Measurements from ENCODE around the gene CASQ1. TPM values are rescaled to one million over a fixed set of nuclear protein-coding genes. Genes with fewer than 3 reads are reported as not detected.

CASQ1 gene
- total RNA-seq, 1 donor from 2014 or later = 0.25 TPM

DNA sequence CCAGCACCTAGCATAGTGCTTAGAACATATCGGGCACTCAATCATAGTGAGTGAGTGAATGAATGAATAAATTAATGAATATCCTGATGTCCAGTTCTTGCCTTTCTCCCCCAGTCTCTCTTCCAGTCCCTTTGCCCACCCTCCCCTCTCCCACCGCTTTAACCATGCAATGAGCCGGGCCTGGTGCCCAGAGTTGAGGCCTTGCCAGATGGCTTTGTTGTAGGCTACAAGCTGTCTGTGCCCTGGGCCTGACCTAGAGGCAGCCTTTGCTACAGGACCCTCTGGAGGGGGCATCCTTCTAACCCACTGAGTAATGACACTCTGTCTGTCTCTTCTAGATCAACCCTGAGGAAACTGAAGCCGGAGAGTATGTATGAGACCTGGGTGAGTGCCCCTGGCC lies 6.9 kb downstream of the CASQ1 start:
- no peak overlapping the region for H3K27ac Mint-ChIP-seq (ENCODE audit: unreplicated experiment)
- H3K4me1 Mint-ChIP-seq (ENCODE audit: low read depth) = no peaks in the 10 kb centered on the region
- TF ChIP-seq, protein P1, sequence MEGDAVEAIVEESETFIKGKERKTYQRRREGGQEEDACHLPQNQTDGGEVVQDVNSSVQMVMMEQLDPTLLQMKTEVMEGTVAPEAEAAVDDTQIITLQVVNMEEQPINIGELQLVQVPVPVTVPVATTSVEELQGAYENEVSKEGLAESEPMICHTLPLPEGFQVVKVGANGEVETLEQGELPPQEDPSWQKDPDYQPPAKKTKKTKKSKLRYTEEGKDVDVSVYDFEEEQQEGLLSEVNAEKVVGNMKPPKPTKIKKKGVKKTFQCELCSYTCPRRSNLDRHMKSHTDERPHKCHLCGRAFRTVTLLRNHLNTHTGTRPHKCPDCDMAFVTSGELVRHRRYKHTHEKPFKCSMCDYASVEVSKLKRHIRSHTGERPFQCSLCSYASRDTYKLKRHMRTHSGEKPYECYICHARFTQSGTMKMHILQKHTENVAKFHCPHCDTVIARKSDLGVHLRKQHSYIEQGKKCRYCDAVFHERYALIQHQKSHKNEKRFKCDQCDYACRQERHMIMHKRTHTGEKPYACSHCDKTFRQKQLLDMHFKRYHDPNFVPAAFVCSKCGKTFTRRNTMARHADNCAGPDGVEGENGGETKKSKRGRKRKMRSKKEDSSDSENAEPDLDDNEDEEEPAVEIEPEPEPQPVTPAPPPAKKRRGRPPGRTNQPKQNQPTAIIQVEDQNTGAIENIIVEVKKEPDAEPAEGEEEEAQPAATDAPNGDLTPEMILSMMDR (IDR thresholded peaks at IDR 0.05) = no peak

GRCh38 chr1:160200786-160201185 lies 10.4 kb downstream of the CASQ1 start:
- H3K27ac Mint-ChIP-seq (ENCODE audit: unreplicated experiment) = no peak overlapping the region
- no peaks in the 10 kb centered on the region for H3K9me3 Mint-ChIP-seq (ENCODE audit: low read depth)
- H3K27me3 Mint-ChIP-seq (ENCODE audit: low read depth) = no peaks in the 10 kb centered on the region

More for the DNA sequence above, 6.9 kb downstream of the CASQ1 start:
- H3K9me3 Mint-ChIP-seq (ENCODE audit: low read depth) = no peaks in the 10 kb centered on the region
- DNase-seq (ENCODE audit: low spot score) = no peak
- no peaks in the 10 kb centered on the region for H3K27me3 Mint-ChIP-seq (ENCODE audit: low read depth)
- H3K36me3 Mint-ChIP-seq (ENCODE audit: low read depth) = no peaks in the 10 kb centered on the region
- H3K4me3 Mint-ChIP-seq (ENCODE audit: unreplicated experiment) = no peak overlapping the region

GRCh38 chr1:160204526-160205241 lies 14.3 kb downstream of the CASQ1 start:
- peaks cover 45% of the 10 kb centered on the region for H3K4me1 Mint-ChIP-seq (ENCODE audit: low read depth)
- no peaks in the 10 kb centered on the region for H3K27me3 Mint-ChIP-seq (ENCODE audit: low read depth)
- TF ChIP-seq, protein P1 (IDR thresholded peaks at IDR 0.05) = no peak
- peaks cover 14% of the 10 kb centered on the region for H3K36me3 Mint-ChIP-seq (ENCODE audit: low read depth)
- peak overlapping the region; percentile 99 for H3K27ac Mint-ChIP-seq (ENCODE audit: unreplicated experiment)
- peak overlapping the region; percentile 89 for H3K4me3 Mint-ChIP-seq (ENCODE audit: unreplicated experiment)
- no peak for DNase-seq (ENCODE audit: low spot score)
- no peaks in the 10 kb centered on the region for H3K9me3 Mint-ChIP-seq (ENCODE audit: low read depth)

More at GRCh38 chr1:160200786-160201185, 10.4 kb downstream of the CASQ1 start:
- H3K36me3 Mint-ChIP-seq (ENCODE audit: low read depth) = no peaks in the 10 kb centered on the region
- H3K4me1 Mint-ChIP-seq (ENCODE audit: low read depth) = peaks cover 10% of the 10 kb centered on the region
- TF ChIP-seq, protein P1 (IDR thresholded peaks at IDR 0.05) = no peak
- no peak overlapping the region for H3K4me3 Mint-ChIP-seq (ENCODE audit: unreplicated experiment)
- DNase-seq (ENCODE audit: low spot score) = no peak

DNA sequence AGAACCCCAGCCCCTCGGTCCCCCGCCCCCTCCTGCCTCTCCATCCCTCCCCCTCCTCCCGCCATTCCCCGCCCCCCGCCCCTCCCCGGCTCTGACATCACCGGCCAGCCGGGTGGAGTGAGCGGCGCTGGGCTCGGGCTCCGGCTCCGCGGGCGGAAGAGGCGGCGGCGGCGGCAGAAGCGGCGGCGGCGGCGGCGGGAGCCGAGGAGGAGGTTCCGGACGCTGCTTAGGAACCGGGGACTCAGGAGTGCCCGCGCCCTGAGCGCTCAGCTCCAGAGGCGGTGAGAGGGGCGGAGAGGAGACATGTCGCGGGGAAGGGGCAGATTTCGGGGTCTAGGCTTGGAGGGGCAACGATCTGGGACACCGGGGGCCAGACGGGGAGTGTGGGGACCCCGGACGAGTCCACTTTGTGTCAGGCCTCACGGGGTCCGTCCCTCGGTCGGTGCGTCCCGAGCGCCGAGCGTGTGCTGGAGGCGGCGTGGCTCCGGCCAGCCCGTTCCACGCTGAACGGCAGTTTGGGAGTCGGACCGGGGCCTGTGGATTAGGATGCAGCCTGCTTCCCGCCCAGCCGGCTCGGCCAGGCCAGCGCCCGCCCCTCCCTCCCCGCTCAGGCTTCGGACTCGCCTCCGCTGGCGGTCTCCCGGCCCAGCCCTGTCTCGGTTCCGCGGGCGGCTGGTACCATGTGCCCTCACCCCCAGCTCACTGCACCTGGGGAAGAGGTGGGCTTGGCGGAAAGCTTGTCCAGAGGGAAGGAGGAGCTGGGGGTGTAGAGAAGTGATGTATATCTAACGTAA lies 15.1 kb downstream of the CASQ1 start, which contains the start of gene PEA15:
PEA15 (plus strand) TSS at position 143 of the 794 bp plus-strand sequence. CDS start 6,161 bp downstream, outside the sequence.
- H3K27me3 Mint-ChIP-seq (ENCODE audit: low read depth) = no peaks in the 10 kb centered on the region
- peaks cover 53% of the 10 kb centered on the region for H3K4me1 Mint-ChIP-seq (ENCODE audit: low read depth)
- H3K9me3 Mint-ChIP-seq (ENCODE audit: low read depth) = no peaks in the 10 kb centered on the region
- peaks cover 16% of the 10 kb centered on the region for H3K36me3 Mint-ChIP-seq (ENCODE audit: low read depth)
- H3K4me3 Mint-ChIP-seq (ENCODE audit: unreplicated experiment) = peak within 1 kb of the TSS; percentile 89
- TF ChIP-seq, protein P1 (IDR thresholded peaks at IDR 0.05) = no peak
- DNase-seq (ENCODE audit: low spot score) = no peak
- H3K27ac Mint-ChIP-seq (ENCODE audit: unreplicated experiment) = peak within 1 kb of the TSS; percentile 99

DNA sequence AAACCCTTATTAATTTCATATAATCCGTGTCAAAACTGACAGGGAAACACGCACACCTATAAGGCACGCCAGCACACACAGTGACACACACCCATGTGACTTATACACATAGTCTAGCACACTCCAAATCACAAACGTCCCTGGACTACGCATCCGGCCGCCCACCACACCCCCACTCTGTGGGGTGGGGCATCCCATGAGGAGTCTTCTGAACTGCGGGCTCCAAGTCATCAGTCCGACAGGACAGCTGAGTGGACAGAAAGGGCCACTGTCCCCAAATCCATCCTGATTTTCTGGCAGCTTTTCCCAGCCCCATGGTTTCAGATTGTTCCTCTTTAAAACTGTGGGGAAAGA lies 15.6 kb downstream of the CASQ1 start:
- Mint-ChIP-seq H3K9me3 (ENCODE audit: low read depth) (no peaks in the 10 kb centered on the region), H3K4me3 (ENCODE audit: unreplicated experiment) (peak overlapping the region; percentile 89), H3K27me3 (ENCODE audit: low read depth) (no peaks in the 10 kb centered on the region), H3K4me1 (ENCODE audit: low read depth) (peaks cover 59% of the 10 kb centered on the region), H3K27ac (ENCODE audit: unreplicated experiment) (peak overlapping the region; percentile 99), H3K36me3 (ENCODE audit: low read depth) (peaks cover 18% of the 10 kb centered on the region)
- TF ChIP-seq, protein P1 (IDR thresholded peaks at IDR 0.05) = no peak
- no peak for DNase-seq (ENCODE audit: low spot score)

Measured in chondrocyte (in vitro differentiated cells).